HFFc6 (cell line): ENCODE results near the gene RAPH1. TPM values are rescaled to one million over a fixed set of nuclear protein-coding genes. Genes with fewer than 3 reads are reported as not detected.

Source experiments
- DNase-seq: peaks from one replicate; pipeline ENCODE4 v3.0.0-alpha.2; 2018
- H3K27ac Mint-ChIP-seq: 2 replicates; pipeline ENCODE4 v1.8.0; 2020; ENCODE audit warnings: mild to moderate bottlenecking, mixed read lengths
- H3K27me3 Mint-ChIP-seq: 2 replicates; pipeline ENCODE4 v1.8.0; 2021; ENCODE audit warnings: mild to moderate bottlenecking, moderate library complexity, mixed read lengths; ENCODE audit not compliant: insufficient read depth
- H3K36me3 Mint-ChIP-seq: 2 replicates; pipeline ENCODE4 v1.8.0; 2021; ENCODE audit warnings: low read depth, mixed read lengths
- H3K4me1 Mint-ChIP-seq: 2 replicates; pipeline ENCODE4 v1.8.0; 2020; ENCODE audit warnings: low read depth, mixed read lengths
- H3K4me3 Mint-ChIP-seq: 2 replicates; pipeline ENCODE4 v1.8.0; 2020; ENCODE audit warnings: mild to moderate bottlenecking, moderate library complexity, mixed read lengths
- H3K9me3 Mint-ChIP-seq: 2 replicates; pipeline ENCODE4 v1.8.0; 2020; ENCODE audit warnings: mild to moderate bottlenecking, mixed read lengths
- total RNA-seq, 6 experiments: library from RNA; stranded (reverse); fragmentation: NEBNext Ultra II Directional; extraction: Animal tissue kit (Norgen Biotek cat#: 25700); gene quantifications; 2 replicates in 1 of 6; 3 replicates in 5 of 6; pipeline ENCODE4 v1.2.3, GENCODE V29; 2021
- TF ChIP-seq, protein P1 (sequence below): fragments of 200-600 bp; sonication (generic); IDR thresholded peaks from 2 replicates; pipeline ENCODE4 v1.5.0; 2021; ENCODE audit warnings: antibody characterized with exemption, mild to moderate bottlenecking

RAPH1 gene
- total RNA-seq, 6 experiments from 2014 or later: 40.9 to 49.5 (median 46.9) TPM

DNA sequence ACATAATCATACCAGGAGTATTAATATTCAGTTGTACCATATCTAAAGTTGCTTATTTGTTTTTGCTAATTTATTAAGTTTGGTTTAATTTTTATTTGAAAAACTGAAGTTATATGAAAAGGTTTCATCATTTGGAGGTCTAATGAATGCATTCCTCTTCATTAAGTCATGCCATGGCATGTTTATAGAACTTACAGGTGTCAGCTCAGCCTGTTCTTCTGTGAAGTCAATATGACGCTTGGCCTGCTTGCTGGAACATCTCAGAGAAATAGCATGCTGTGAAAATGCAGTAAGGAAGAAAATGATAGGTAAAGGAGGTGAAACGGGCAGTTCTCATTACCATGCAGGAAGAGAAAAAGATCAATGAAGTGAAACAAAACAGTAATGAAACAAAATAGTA is 58.2 kb downstream of the RAPH1 start:
- Mint-ChIP-seq H3K36me3 (peaks cover 4% of the 10 kb centered on the region; the same call in 1 of the 2 replicates), H3K27me3 (no peaks in the 10 kb centered on the region)
- TF ChIP-seq, protein P1, sequence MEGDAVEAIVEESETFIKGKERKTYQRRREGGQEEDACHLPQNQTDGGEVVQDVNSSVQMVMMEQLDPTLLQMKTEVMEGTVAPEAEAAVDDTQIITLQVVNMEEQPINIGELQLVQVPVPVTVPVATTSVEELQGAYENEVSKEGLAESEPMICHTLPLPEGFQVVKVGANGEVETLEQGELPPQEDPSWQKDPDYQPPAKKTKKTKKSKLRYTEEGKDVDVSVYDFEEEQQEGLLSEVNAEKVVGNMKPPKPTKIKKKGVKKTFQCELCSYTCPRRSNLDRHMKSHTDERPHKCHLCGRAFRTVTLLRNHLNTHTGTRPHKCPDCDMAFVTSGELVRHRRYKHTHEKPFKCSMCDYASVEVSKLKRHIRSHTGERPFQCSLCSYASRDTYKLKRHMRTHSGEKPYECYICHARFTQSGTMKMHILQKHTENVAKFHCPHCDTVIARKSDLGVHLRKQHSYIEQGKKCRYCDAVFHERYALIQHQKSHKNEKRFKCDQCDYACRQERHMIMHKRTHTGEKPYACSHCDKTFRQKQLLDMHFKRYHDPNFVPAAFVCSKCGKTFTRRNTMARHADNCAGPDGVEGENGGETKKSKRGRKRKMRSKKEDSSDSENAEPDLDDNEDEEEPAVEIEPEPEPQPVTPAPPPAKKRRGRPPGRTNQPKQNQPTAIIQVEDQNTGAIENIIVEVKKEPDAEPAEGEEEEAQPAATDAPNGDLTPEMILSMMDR: no peak

DNA sequence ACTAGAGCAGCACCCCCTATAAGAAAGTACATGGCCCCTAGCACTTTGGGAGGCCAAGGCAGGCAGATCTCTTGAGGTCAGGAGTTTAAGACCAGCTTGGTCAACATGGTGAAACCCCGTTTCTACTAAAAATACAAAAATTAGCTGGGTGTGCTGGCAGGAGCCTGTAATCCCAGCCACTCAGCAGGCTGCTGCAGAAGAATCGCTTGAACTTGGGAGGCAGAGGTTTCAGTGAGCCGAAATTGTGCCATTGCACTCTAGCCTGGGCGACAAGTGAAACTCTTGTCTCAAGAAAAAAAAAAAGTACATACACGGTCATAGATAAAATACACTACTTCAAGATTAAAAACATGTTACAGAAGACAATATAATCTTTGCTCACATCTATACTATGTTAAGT is 63.8 kb downstream of the RAPH1 start:
- Mint-ChIP-seq H3K27ac (no peak overlapping the region), H3K9me3 (no peaks in the 10 kb centered on the region), H3K27me3 (no peaks in the 10 kb centered on the region), H3K4me1 (peaks cover 14% of the 10 kb centered on the region), H3K4me3 (no peak overlapping the region), H3K36me3 (peaks cover 13% of the 10 kb centered on the region)
- no peak for DNase-seq
- TF ChIP-seq, protein P1: no peak

More for the DNA sequence above, 58.2 kb downstream of the RAPH1 start:
- H3K9me3 Mint-ChIP-seq: no peaks in the 10 kb centered on the region
- DNase-seq: no peak
- no peak overlapping the region for H3K4me3 Mint-ChIP-seq
- peaks cover 10% of the 10 kb centered on the region for H3K4me1 Mint-ChIP-seq
- no peak overlapping the region for H3K27ac Mint-ChIP-seq

DNA sequence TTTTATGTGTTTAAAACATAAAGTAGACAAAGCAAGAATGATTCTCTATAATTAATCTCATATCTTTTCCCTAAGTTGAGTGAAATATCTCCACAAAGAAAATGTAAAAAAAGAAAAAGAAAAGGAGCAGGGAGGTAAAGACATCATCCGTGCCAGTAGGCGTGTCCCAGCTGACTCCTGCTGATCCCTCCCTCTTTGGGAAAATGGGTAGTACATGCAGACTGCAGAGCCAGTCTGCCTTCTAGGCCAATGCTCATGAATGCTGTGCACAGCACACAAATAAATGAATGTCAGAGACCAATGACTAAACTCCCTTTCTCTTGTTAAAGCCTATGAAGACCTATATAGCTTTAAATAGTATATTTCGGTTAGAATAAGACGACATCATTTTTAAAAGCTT is 64.7 kb downstream of the RAPH1 start:
- TF ChIP-seq, protein P1: no peak
- H3K4me3 Mint-ChIP-seq: no peak overlapping the region
- H3K9me3 Mint-ChIP-seq: no peaks in the 10 kb centered on the region
- H3K36me3 Mint-ChIP-seq: peaks cover 10% of the 10 kb centered on the region
- no peaks in the 10 kb centered on the region for H3K27me3 Mint-ChIP-seq
- peaks cover 14% of the 10 kb centered on the region for H3K4me1 Mint-ChIP-seq
- no peak for DNase-seq
- H3K27ac Mint-ChIP-seq: peak overlapping the region; percentile 37

DNA sequence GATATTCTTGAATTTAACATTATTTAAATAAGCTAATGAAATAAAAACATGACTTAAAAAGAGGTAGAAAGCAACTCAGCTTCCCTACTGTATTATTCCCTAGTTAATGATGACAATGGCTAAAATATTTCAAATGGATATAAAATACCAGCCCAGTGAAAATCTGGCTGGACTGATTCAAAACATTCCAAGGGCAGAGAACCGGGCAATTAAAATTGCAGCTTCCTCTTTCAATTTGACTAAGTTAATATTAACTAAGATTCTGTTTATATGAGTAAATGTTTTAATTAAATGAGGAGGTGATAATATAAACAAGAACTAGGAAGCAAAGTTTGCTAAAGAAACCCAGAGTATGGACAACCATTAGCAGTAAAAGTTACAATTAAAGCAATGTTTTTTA is 65.6 kb downstream of the RAPH1 start:
- no peak for DNase-seq
- Mint-ChIP-seq H3K9me3 (no peaks in the 10 kb centered on the region), H3K36me3 (peaks cover 8% of the 10 kb centered on the region), H3K4me1 (peaks cover 14% of the 10 kb centered on the region), H3K27me3 (no peaks in the 10 kb centered on the region), H3K4me3 (no peak overlapping the region), H3K27ac (no peak overlapping the region)
- TF ChIP-seq, protein P1: no peak

DNA sequence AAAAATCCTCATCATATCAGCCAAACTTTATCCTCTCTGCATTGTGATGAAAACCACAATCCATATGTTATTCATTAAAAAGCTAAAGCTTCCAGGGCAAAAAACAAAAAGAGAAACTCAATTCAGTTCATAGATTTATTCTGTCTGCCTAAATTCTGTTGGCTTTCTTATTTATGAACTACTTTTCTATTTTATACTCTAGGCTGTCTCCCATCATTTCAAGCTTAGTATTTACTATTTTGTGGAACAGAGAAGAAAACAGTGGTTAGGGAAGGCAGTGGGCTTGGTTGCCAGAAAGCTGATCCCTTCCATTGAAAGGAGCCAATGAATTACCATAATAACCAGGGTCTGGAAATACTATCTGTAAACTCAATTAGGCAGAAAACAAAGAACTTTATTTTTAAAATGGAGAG is 71.8 kb downstream of the RAPH1 start:
- Mint-ChIP-seq H3K4me1 (peaks cover 18% of the 10 kb centered on the region), H3K27me3 (no peaks in the 10 kb centered on the region), H3K4me3 (no peak overlapping the region), H3K36me3 (peaks cover 7% of the 10 kb centered on the region), H3K27ac (peak overlapping the region; percentile 52), H3K9me3 (no peaks in the 10 kb centered on the region)
- TF ChIP-seq, protein P1: no peak
- DNase-seq: no peak

DNA sequence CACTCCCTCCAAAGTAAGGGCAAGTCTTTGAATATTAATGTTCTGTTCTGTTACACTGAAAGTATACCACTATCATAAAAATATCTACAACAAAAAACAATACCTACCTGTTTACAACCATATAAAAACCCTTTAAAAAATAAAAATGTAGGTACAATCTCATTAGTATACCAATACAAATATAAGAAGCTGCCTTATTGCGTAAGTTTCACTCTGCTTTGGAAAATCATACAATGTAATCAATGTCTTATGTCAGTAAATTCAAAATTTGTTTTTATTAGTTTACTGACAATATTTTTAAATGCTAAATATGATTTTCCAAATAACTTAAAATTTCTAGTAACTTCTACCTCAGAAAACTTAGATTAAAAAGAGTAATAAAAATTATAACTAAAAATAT is 72.8 kb downstream of the RAPH1 start:
- H3K36me3 Mint-ChIP-seq: peaks cover 4% of the 10 kb centered on the region
- no peak for DNase-seq
- no peak overlapping the region for H3K4me3 Mint-ChIP-seq
- H3K27me3 Mint-ChIP-seq: no peaks in the 10 kb centered on the region
- H3K9me3 Mint-ChIP-seq: no peaks in the 10 kb centered on the region
- TF ChIP-seq, protein P1: no peak
- peak overlapping the region; percentile 40; the same call in 1 of the 2 replicates for H3K27ac Mint-ChIP-seq
- H3K4me1 Mint-ChIP-seq: peaks cover 18% of the 10 kb centered on the region
